Superior temporal gyrus (tissue), 1 donor: Measurements from ENCODE around the gene MSANTD4.
"Not testable (repeated sequence)": the region's sequence is repeated elsewhere in the genome, so short reads cannot be mapped to it uniquely, and the experiment has no call there.

Experiments
- DNase-seq: peaks from one replicate; pipeline ENCODE4 v3.0.0-alpha.2; 2016; ENCODE audit errors: extremely low spot score

MSANTD4 gene

GRCh38 chr11:106014035-106014434 lies 8.0 kb downstream of the MSANTD4 start:
- no peak for DNase-seq

GRCh38 chr11:106012744-106013143 lies 9.3 kb downstream of the MSANTD4 start:
- DNase-seq, result peak; percentile 79

DNA sequence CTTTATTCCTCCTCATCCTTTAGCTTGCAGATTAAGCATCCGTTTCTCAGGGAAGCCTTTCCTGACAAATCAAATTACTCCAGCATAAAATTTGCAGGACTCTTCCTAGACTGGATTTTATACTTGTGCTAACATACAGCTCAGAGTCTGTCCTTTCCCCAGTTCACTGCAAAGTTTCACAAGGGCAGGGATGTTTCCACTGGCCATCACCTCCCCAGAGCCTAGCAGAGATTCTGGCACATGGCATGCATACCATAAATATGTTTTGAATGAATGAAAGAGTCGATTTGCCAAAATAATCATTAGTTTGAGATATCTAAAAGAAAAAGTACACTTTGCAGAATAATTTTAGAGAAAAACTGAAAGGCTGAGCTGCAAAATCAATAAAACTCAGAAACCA lies 10.6 kb downstream of the MSANTD4 start:
- no peak for DNase-seq

DNA sequence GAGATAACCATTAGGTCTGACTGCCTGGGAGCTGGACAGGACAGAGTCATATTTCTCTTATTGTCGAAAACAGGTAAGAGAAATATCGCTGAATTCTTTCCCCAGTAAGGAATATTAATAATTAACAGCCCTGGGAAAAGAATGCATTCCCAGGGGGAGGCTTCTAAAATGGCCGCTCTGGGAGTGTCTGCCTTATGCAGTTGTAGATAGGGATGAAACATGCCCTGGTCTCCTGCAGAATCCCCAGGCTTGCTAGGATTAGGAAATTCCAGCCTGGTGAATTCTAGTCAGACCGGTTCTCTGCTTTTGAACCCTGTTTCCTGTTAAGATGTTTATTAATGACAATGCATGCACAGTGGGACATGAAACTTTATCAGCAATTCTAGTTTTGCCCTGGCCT lies 18.9 kb downstream of the MSANTD4 start:
- not testable (repeated sequence) for DNase-seq

- no peak for DNase-seq
Measured at GRCh38 chr11:106001304-106002012, 20.6 kb downstream of the MSANTD4 start.

DNA sequence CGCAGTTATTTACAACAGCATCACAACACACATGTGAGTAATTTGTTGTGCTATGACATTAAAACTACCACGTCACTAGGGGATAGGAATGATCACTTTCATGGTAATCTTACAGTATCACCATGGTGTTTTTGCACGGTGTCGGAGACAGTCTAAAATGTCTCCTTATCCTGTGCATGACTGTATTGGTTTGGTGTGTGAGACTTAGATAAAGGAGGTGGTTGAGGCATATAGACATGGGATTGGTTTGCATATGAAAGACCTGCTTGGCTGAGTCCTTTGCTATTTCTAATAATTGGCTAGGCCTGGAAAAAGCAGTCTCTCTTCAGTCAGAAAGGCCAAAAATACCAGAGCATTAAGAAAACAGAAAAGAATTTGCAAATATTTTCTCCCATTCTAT lies 30.2 kb downstream of the MSANTD4 start:
- no peak for DNase-seq

- DNase-seq, result no peak
Measured at GRCh38 chr11:105989124-105989523, 32.9 kb downstream of the MSANTD4 start.

GRCh38 chr11:105988197-105988596 lies 33.8 kb downstream of the MSANTD4 start:
- no peak for DNase-seq

DNA sequence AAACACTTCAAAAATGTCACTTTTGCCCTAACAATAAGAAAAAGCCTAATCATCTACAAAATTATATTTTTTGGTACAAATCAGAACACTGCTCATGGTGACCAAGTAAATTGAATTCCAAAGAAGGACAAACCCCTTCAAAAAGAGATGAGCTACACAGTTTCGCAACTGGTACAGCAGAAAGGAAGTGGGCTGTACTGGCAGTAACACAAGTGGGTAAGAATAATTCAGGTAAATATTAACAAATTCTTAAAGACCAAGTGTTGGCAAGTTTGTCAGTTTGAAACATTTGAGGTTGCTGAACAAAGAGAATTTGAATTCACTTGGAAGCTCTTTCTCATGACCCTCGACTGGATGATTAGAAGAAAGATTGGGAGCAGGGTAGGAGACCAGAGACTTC lies 35.5 kb downstream of the MSANTD4 start:
- DNase-seq, result no peak

DNA sequence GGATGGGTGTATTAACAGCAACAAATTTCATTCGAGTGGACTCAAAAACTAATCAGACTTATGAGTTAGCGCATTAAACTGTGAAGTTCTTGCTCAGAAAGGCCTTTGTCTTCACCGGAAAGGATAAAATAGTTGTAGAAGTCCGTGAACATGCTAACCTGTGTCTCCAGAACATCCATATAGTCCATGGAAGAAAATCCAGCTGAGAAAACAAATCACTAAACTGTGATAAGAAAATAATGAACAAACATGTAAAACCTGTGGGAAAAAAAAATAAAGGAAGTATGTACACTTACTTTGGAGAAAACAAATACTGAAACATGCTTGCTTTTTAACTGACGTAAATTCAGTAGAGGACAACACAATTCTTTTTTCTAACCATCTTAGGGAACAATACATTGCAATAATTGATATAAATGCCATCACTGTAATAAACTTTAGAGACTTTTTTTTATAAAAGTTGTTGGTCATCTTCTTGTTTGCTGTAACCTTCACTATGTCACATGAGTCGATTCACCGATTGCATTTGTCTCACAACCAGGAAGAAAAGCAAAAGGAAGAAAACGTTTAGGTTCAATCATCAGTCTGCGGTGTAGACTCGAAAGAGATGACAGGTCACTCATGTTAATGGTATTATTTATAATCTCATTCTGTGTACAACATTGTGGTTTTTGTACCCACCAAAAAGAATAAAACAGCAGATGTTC lies 41.9 kb downstream of the MSANTD4 start:
- no peak for DNase-seq

GRCh38 chr11:105975128-105975527 lies 46.9 kb downstream of the MSANTD4 start:
- DNase-seq, result no peak

- no peak for DNase-seq
Measured at GRCh38 chr11:105969756-105970155, 52.3 kb downstream of the MSANTD4 start.

GRCh38 chr11:105968021-105968697 lies 53.9 kb downstream of the MSANTD4 start:
- no peak for DNase-seq

GRCh38 chr11:105960252-105961245 lies 61.5 kb downstream of the MSANTD4 start:
- DNase-seq, result no peak
